Thymus (tissue), 2 donors: ENCODE data around the gene SEC11C. TPM values are rescaled to one million over a fixed set of nuclear protein-coding genes. Genes with fewer than 3 reads are reported as not detected.

ENCODE experiments used
- polyA plus RNA-seq: library from polyadenylated mRNA; stranded (reverse); fragments of 200-250 nt; gene quantifications from one replicate; pipeline ENCODE4 v1.2.3, GENCODE V29; 2013
- total RNA-seq: library from RNA; stranded (reverse); fragments of 120-200 nt; gene quantifications from one replicate; pipeline ENCODE4 v1.2.4, GENCODE V29; 2013
- donor health status: healthy.

Gene SEC11C
- total and polyA plus RNA-seq, 2 donors = 86.0 to 92.8 TPM

Other genes starting within 250 kb of the SEC11C start
- not detected for gene GRP, start 80.3 kb downstream of the SEC11C start, total RNA-seq
- gene GRP, start 80.3 kb downstream of the SEC11C start, polyA plus RNA-seq = 0.48 TPM
- gene RAX, start 133.6 kb downstream of the SEC11C start, total RNA-seq = under 0.01 TPM
- gene RAX, start 133.6 kb downstream of the SEC11C start, polyA plus RNA-seq = 0.05 TPM
- 0.05 TPM for gene CPLX4, start 178.8 kb downstream of the SEC11C start, total RNA-seq
- 0.05 TPM for gene CPLX4, start 178.8 kb downstream of the SEC11C start, polyA plus RNA-seq
- 41.5 TPM for gene LMAN1, start 219.4 kb downstream of the SEC11C start, total RNA-seq
- 24.2 TPM for gene LMAN1, start 219.4 kb downstream of the SEC11C start, polyA plus RNA-seq